Left colon (tissue), 2 donors: ENCODE data around the gene FBXO31. TPM values are rescaled to one million over a fixed set of nuclear protein-coding genes. Genes with fewer than 3 reads are reported as not detected.
"Not testable (repeated sequence)": the region's sequence is repeated elsewhere in the genome, so short reads cannot be mapped to it uniquely, and the experiment has no call there.

Experiments
- ATAC-seq: fragments of 200-7000 bp; cut with Tn5 transposase; one replicate; pipeline ENCODE4 v1.9.1; 2020; ENCODE audit warnings: mild to moderate bottlenecking, moderate library complexity
- DNase-seq, 2 donors: peaks; one replicate each; pipeline ENCODE4 v3.0.0-alpha.2; 2020
- intact Hi-C, 2 donors: fragments of 100-400 bp; cut with DNase I in 1 of 2; cut with micrococcal nuclease in 1 of 2; formaldehyde crosslinking; loops; one replicate each; pipeline versions ENCODE4 v1.11.2 to v1.14.0; 2022; cut with DNase I, micrococcal nuclease
- total RNA-seq, 2 donors: library from RNA; stranded (reverse); fragmentation: NEBNext Ultra II Directional; extraction: Animal tissue kit (Norgen Biotek cat#: 25700); gene quantifications; one replicate each; pipeline ENCODE4 v1.2.1, GENCODE V29; 2021
- donor health status: DM: no; HTN: no; CAD: no.
- donor health status: DM: yes; HTN: yes; CAD: no.

The FBXO31 gene
- total RNA-seq, 2 donors from 2014 or later, result 57.5 to 79.8 TPM

GRCh38 chr16:87391324-87391949, 7.9 kb upstream of the FBXO31 start:
- intact Hi-C loops, result loop anchor here (5.0 to 10.0 kb wide), 2 partner anchors 74 to 243 kb away; partner anchors contain the start of gene C16orf95 (in 1 of the 2)

GRCh38 chr16:87390641-87391323, 7.2 kb upstream of the FBXO31 start:
- intact Hi-C loops, result loop anchor here (5.0 to 10.0 kb wide), 2 partner anchors 73 to 244 kb away; partner anchors contain the start of gene C16orf95 (in 1 of the 2)
- DNase-seq (peak in 1 of 2 donors; percentile 33), ATAC-seq (no peak)

More at GRCh38 chr16:87391324-87391949, 7.9 kb upstream of the FBXO31 start:
- DNase-seq, result peak; percentile 62 to 75
- peak; percentile 15 for ATAC-seq

GRCh38 chr16:87389914-87390313, 6.3 kb upstream of the FBXO31 start:
- not testable (repeated sequence) for DNase-seq, ATAC-seq
- intact Hi-C loops, result loop anchor here (5.0 to 10.0 kb wide), 2 partner anchors 73 to 245 kb away; partner anchors contain the start of gene C16orf95 (in 1 of the 2)

- intact Hi-C loops, result no loop called here
- ATAC-seq (no peak), DNase-seq (no peak)
Observed at GRCh38 chr16:87389245-87389644, 5.7 kb upstream of the FBXO31 start.

GRCh38 chr16:87388818-87389134, 5.2 kb upstream of the FBXO31 start:
- intact Hi-C loops, result no loop called here
- no peak for DNase-seq
- no peak for ATAC-seq

GRCh38 chr16:87387942-87388817, 4.6 kb upstream of the FBXO31 start:
- ATAC-seq (peak; percentile 64), DNase-seq (peak; percentile 86 to 98)
- intact Hi-C loops, result no loop called here

- intact Hi-C loops, ATAC-seq: not testable (repeated sequence)
Observed at GRCh38 chr16:87384875-87385167, 1.2 kb upstream of the FBXO31 start.

GRCh38 chr16:87384162-87384874, 742 bp upstream of the FBXO31 start:
- DNase-seq (peak in 1 of 2 donors; percentile 70), ATAC-seq (peak; percentile 24)
- intact Hi-C loops, result no loop called here

More at GRCh38 chr16:87384875-87385167, 1.2 kb upstream of the FBXO31 start:
- DNase-seq, result not testable (repeated sequence)

GRCh38 chr16:87382023-87382785, 1.4 kb downstream of the FBXO31 start:
- peak in 1 of 2 donors; percentile 48 for DNase-seq
- peak; percentile 5 for ATAC-seq
- intact Hi-C loops, result no loop called here

GRCh38 chr16:87380881-87381280, 2.7 kb downstream of the FBXO31 start:
- ATAC-seq, result no peak
- no peak for DNase-seq
- intact Hi-C loops, result no loop called here

- intact Hi-C loops, result no loop called here
- DNase-seq (no peak), ATAC-seq (no peak)
Observed at GRCh38 chr16:87380403-87380802, 3.2 kb downstream of the FBXO31 start.

GRCh38 chr16:87379312-87379752, 4.2 kb downstream of the FBXO31 start:
- intact Hi-C loops, result not testable (repeated sequence)
- DNase-seq (peak; percentile 53 to 82), ATAC-seq (peak; percentile 26)

- DNase-seq, result no peak
- intact Hi-C loops, result no loop called here
- ATAC-seq, result no peak
Observed at GRCh38 chr16:87376660-87377059, 6.9 kb downstream of the FBXO31 start.

- DNase-seq, result no peak
- intact Hi-C loops, result no loop called here
- ATAC-seq, result no peak
Observed at GRCh38 chr16:87375426-87376135, 8.0 kb downstream of the FBXO31 start.

- ATAC-seq (no peak), DNase-seq (no peak)
- intact Hi-C loops, result no loop called here
Observed at GRCh38 chr16:87374313-87374712, 9.3 kb downstream of the FBXO31 start.

- ATAC-seq (no peak), DNase-seq (no peak)
- intact Hi-C loops, result no loop called here
Observed at GRCh38 chr16:87372305-87372704, 11.3 kb downstream of the FBXO31 start.

- ATAC-seq (no peak), DNase-seq (no peak)
- intact Hi-C loops, result no loop called here
Observed at GRCh38 chr16:87371261-87371866, 12.2 kb downstream of the FBXO31 start.
